ENCODE measurements around the gene RPS18. TPM values are rescaled to one million over a fixed set of nuclear protein-coding genes. Genes with fewer than 3 reads are reported as not detected.
"Not testable (repeated sequence)": the region's sequence is repeated elsewhere in the genome, so short reads cannot be mapped to it uniquely, and the experiment has no call there.

RPS18 gene
- total and polyA plus RNA-seq, 7 donors = 1,108 to 4,446 (median 1,410) TPM

DNA sequence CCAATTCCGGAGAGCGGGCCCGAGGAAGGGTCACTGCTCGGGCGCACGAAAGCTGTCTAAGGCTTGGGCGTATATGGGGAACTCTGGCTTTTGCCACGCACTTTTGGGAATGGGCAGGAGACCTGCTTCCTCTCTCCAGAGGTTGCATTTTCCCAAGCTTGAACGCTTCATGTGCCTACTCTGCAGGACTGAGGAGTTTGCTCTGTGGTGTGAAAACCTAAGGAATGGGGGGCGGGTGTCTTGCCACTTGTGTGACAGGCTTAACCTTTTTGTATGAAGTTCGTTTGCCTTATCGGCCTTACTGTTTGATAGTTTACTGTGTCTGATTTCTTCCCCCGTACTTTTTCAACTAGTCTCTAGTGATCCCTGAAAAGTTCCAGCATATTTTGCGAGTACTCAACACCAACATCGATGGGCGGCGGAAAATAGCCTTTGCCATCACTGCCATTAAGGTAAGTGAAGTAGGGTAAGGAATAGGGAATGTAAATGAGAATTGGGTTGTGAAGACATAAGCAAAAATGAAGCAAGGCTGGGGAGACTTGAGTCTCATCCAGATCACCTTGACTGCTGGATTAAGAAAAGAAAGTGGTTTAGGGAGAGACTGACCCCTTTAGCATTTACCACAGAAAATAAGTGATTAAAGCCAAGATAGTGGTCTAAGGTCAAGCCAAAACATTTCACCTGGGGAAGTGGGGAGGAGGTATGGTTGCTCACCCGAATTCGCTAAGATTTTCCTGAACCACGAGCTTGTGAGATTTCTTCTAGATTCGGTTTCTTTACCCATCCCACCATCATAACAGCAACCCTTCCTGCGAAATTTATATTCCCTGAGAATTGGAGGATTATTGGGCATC lies 627 bp downstream of the RPS18 start:
- peaks cover 50% of the 10 kb centered on the region for H3K4me1 ChIP-seq

DNA sequence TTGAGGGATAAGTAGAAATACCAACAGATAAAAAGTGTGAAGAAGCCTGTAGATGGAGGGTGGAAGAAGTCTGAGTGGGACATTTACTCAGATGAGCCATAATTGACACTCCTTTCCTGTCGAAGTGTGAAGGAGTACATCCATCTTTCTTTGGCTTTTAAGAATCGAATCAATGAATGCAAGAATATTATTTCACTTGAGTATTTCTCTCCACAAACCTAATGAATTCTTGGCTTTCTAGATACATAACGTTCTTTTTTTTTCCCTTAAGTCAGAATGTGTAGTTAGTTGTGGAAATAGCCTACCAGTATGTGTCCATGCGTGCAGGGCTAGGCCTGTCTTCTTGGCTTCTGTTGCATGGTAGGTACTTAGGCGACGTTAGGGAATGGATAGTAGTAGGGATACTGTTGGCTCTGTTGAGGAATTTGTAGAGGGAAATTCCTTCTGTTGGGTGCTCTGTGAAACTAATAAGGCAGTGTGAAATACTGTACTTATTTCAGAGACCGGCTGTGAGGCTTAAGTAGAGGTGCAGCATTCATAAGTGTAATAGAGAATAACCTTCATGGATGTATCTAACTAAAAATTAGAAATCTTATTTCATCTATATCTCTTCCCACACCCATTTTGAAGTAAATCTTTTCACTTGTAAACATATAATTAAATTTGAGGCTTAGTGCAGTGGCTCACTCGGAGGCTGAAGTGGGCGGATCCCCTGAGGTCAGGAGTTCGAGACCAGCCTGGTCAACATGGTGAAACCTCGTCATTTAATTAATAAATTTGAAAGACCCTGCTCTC lies 1.5 kb downstream of the RPS18 start:
- peak overlapping the region; percentile 81 for H3K4me3 ChIP-seq
- ATAC-seq (no peak), DNase-seq (no peak)
- H3K9me3 ChIP-seq = no peaks in the 10 kb centered on the region
- peaks cover 50% of the 10 kb centered on the region for H3K4me1 ChIP-seq
- no peak overlapping the region for H3K27ac ChIP-seq
- peaks cover 6 to 57% of the 10 kb centered on the region in 2 donors for H3K36me3 ChIP-seq (ENCODE audit: insufficient read depth in 1 of 2, low read depth in 1 of 2)
- no peaks in the 10 kb centered on the region for H3K27me3 ChIP-seq (ENCODE audit: insufficient read depth in 3 of 3, low read length in 2 of 3)
- TF ChIP-seq CTCF (IDR thresholded peaks at IDR 0.05) = no peak
- WGBS, 3 donors = 56 to 67% (median 57%) methylated on average over 11 of the region's 11 CpGs
- intact Hi-C loops (cut with DNase I) = loop anchor here in 1 of 2 donors (2.0 to 10.0 kb wide), 2 partner anchors 15 to 131 kb away; partner anchors contain the start of genes PFDN6 and WDR46

More for the DNA sequence above, 627 bp downstream of the RPS18 start:
- Histone ChIP-seq H3K27ac (peak overlapping the region; percentile 97), H3K4me3 (peak overlapping the region; percentile 81), H3K9me3 (no peaks in the 10 kb centered on the region), H3K36me3 (ENCODE audit: insufficient read depth in 1 of 2, low read depth in 1 of 2) (peaks cover 6 to 62% of the 10 kb centered on the region in 2 donors), H3K27me3 (ENCODE audit: insufficient read depth in 3 of 3, low read length in 2 of 3) (no peaks in the 10 kb centered on the region)
- no peak for TF ChIP-seq CTCF (IDR thresholded peaks at IDR 0.05)
- 9 to 11% (median 10%) methylated on average over 22 of the region's 22 CpGs for WGBS, 3 donors
- intact Hi-C loops (cut with DNase I) = loop anchor here in 1 of 2 donors (2.0 to 10.0 kb wide), 2 partner anchors 16 to 132 kb away; partner anchors contain the start of genes PFDN6 and WDR46
- DNase-seq = no peak
- ATAC-seq = peak; percentile 16 to 40 (median 30)

GRCh38 chr6:33273924-33274902 lies 2.3 kb downstream of the RPS18 start:
- WGBS, 3 donors = 61 to 70% (median 66%) methylated on average over 14 of the region's 14 CpGs
- no peaks in the 10 kb centered on the region for H3K27me3 ChIP-seq (ENCODE audit: insufficient read depth in 3 of 3, low read length in 2 of 3)
- intact Hi-C loops (cut with DNase I) = loop anchor here in 1 of 2 donors (2.0 to 10.0 kb wide), 2 partner anchors 15 to 131 kb away; partner anchors contain the start of genes PFDN6 and WDR46
- ATAC-seq (no peak), DNase-seq (no peak)
- peaks cover 6 to 57% of the 10 kb centered on the region in 2 donors for H3K36me3 ChIP-seq (ENCODE audit: insufficient read depth in 1 of 2, low read depth in 1 of 2)
- TF ChIP-seq CTCF (IDR thresholded peaks at IDR 0.05) = no peak
- H3K4me1 ChIP-seq = peaks cover 50% of the 10 kb centered on the region
- H3K9me3 ChIP-seq = no peaks in the 10 kb centered on the region
- H3K4me3 ChIP-seq = peak overlapping the region; percentile 2
- no peak overlapping the region for H3K27ac ChIP-seq

GRCh38 chr6:33275795-33276580 lies 4.1 kb downstream of the RPS18 start:
- not testable (repeated sequence) for H3K27me3 ChIP-seq (ENCODE audit: insufficient read depth in 3 of 3, low read length in 2 of 3); H3K27ac ChIP-seq; ATAC-seq; H3K9me3 ChIP-seq; DNase-seq
- H3K4me3 ChIP-seq = peak overlapping the region; percentile 68
- WGBS, 3 donors = 79 to 81% (median 79%) methylated on average over 16 of the region's 16 CpGs
- peaks cover 40% of the 10 kb centered on the region for H3K4me1 ChIP-seq
- intact Hi-C loops (cut with DNase I) = loop anchor here in 1 of 2 donors (5.0 to 10.0 kb wide), 2 partner anchors 36 to 129 kb away; partner anchors contain the start of gene TAPBP
- H3K36me3 ChIP-seq (ENCODE audit: insufficient read depth in 1 of 2, low read depth in 1 of 2) = peaks cover 6 to 65% of the 10 kb centered on the region in 2 donors
